ENCODE measurements around the gene ABCA8.

ABCA8 gene

DNA sequence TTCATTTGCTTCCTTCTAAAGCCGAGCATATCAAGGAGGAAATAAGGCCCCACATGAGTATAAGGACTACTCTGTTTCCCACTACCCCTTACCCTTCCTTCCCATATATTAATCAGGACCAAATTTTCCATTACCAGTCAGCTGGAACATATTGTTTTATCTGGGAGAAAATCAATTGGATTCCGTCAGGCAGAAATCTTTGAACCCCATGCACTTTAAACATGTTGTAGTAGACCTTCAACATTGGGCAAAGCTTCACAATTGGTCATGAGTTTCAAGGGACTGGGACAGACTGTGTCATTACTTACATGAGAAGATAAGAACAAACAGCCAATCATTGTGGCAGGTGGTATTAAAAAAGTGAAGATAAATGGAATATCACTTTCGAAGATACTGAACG, 70.3 kb downstream of the ABCA8 start:
- H3K4me3 ChIP-seq (ENCODE audit: low read length), result no peak overlapping the region
- DNase-seq (ENCODE audit: low read depth), result no peak
- TF ChIP-seq, protein P1, sequence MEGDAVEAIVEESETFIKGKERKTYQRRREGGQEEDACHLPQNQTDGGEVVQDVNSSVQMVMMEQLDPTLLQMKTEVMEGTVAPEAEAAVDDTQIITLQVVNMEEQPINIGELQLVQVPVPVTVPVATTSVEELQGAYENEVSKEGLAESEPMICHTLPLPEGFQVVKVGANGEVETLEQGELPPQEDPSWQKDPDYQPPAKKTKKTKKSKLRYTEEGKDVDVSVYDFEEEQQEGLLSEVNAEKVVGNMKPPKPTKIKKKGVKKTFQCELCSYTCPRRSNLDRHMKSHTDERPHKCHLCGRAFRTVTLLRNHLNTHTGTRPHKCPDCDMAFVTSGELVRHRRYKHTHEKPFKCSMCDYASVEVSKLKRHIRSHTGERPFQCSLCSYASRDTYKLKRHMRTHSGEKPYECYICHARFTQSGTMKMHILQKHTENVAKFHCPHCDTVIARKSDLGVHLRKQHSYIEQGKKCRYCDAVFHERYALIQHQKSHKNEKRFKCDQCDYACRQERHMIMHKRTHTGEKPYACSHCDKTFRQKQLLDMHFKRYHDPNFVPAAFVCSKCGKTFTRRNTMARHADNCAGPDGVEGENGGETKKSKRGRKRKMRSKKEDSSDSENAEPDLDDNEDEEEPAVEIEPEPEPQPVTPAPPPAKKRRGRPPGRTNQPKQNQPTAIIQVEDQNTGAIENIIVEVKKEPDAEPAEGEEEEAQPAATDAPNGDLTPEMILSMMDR (conservative IDR thresholded peaks at IDR 0.05; ENCODE audit: low read depth, low read length), result no peak

DNA sequence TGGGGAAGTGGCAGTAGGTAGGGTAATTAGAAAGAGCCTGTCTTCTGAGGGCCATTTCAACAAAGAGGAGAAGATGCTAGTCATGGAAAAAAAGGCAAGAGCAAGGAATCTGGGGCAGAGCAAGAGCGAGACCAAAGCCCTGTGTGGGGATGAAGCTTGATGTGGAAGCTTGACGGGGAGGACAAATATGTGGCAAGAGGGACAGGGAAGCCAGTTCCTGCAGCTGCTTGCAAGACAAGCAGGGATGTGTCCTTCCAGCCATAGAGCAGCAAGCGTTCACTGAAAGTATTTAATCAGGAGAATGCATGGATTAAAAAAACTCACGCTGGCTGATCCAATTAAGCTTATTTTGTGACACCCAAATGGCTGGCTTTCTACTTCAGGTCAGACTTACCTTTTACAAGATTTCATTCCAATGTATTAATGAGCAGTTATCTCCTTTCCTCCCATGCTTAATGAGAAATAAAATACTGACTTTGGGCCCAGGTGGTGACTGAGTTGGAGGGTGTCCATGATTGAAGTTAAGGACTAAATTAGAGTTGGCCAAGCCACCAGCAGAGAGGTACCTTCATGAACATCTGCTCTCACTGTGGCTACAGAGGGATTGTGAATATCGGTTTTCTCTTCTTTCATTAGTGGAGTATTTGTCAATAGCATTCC, 76.8 kb downstream of the ABCA8 start:
- no peak for DNase-seq (ENCODE audit: low read depth)
- TF ChIP-seq, protein P1 (conservative IDR thresholded peaks at IDR 0.05; ENCODE audit: low read depth, low read length), result no peak

DNA sequence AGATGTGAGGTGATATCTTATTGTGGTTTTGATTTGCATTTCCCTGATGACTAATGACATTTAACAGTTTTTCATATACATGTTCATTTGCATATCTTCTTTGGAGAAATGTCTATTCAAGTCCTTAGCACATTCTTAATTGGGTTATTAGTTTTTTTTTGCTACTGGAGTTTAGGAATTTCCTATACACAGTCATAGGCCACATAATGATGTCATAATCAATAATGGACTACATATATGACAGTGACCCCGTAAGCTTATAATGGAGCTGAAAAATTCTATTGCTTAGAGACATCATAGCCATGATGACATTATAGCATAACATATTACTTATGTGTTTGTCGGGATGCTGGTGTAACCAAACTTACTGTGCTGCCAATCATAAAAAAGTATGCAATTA, 83.7 kb downstream of the ABCA8 start:
- H3K4me3 ChIP-seq (ENCODE audit: low read length), result no peak overlapping the region
- TF ChIP-seq, protein P1 (conservative IDR thresholded peaks at IDR 0.05; ENCODE audit: low read depth, low read length), result no peak
- no peak for DNase-seq (ENCODE audit: low read depth)

More for the DNA sequence above, 76.8 kb downstream of the ABCA8 start:
- no peak overlapping the region for H3K4me3 ChIP-seq (ENCODE audit: low read length)

DNA sequence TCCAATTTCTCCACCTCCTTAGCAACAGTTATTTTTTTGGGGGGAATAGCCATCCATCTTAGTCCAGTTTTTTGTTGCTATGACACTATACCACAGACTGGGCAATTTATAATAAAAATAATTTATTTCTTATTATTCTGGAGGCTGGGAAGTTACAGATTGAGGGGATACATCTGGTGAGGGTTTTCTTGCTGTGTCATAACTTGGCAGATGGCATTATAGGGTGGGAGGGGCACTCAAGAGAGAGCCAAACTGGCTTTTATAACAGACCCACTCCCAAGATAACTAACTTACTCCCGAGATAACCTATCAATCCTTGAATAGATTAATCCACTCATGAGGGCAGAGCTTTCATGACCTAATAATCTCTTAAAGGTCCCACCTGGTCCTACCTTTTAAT, 84.2 kb downstream of the ABCA8 start:
- TF ChIP-seq, protein P1 (conservative IDR thresholded peaks at IDR 0.05; ENCODE audit: low read depth, low read length), result no peak
- H3K4me3 ChIP-seq (ENCODE audit: low read length), result no peak overlapping the region
- DNase-seq (ENCODE audit: low read depth), result no peak

DNA sequence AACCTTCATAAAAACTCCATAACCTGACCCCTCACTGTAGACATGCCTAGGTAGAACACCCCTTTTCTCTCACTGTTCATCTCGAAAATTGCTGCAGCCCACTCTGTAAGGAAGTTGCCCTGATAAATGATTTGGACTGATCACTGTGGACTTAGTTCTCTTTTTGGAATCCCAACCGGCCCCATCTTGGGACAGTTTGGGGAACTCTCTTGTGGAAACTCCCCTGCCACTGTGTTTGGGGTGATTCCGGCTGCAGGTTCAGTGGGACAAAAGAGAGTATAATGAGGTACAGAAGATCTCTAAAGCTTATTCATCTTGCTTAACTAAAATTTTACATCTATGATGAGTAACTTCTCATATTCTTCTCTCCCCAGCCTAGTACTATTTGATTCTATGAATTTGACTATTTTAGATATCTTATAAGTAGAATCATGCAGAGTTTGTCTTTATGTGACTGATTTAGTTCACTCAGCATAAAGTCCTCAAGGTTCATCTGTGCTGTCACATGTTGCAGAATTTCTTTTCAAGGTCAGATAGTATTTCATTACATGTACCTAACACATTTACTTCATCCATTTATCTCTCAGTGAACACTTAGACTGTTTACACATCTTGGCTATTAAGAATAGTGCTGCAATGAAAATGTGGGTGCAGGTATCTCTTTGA, 84.9 kb downstream of the ABCA8 start:
- TF ChIP-seq, protein P1 (conservative IDR thresholded peaks at IDR 0.05; ENCODE audit: low read depth, low read length), result no peak
- DNase-seq (ENCODE audit: low read depth), result no peak
- no peak overlapping the region for H3K4me3 ChIP-seq (ENCODE audit: low read length)

DNA sequence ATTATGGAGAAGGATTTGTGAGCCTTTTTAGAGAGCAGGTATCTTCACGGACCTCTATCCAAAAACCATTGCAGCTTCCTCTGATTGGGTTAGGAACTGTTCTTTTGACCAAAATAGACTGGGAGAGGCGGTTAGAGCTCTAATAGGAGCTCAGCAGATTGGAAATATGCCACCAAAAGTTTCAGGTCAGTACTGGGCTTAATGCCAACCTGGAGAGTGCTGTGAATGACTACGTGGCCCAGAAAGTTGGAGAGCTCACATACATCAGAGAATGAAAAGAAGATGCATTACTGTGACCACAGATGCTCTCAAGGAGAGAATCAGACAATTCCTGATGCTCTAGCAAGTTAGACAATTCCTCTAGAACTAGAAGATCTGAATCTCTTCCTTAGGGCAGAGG, 86.5 kb downstream of the ABCA8 start:
- peak; percentile 20 for DNase-seq (ENCODE audit: low read depth)
- TF ChIP-seq, protein P1 (conservative IDR thresholded peaks at IDR 0.05; ENCODE audit: low read depth, low read length), result no peak
- no peak overlapping the region for H3K4me3 ChIP-seq (ENCODE audit: low read length)
